Ascending aorta (tissue), 2 donors: ENCODE data around the gene FLT3LG. TPM values are rescaled to one million over a fixed set of nuclear protein-coding genes. Genes with fewer than 3 reads are reported as not detected.
A peak's percentile ranks its signal among the peaks of the same experiment; 100 is the strongest.

Source experiments
- DNase-seq, 2 donors: peaks; one replicate each; pipeline ENCODE4 v3.0.0-alpha.2; 2019; ENCODE audit warnings: low spot score in 2 of 2
- H3K27ac ChIP-seq, 2 donors: fragments of 200-600 bp; sonication (generic); one replicate each; pipeline ENCODE4 v1.5.1; 2016 to 2017; ENCODE audit warnings: mild to moderate bottlenecking in 1 of 2
- H3K27me3 ChIP-seq: fragments of 200-600 bp; sonication (generic); one replicate; pipeline ENCODE4 v1.5.1; 2017
- H3K36me3 ChIP-seq, 2 donors: fragments of 200-600 bp; sonication (generic); one replicate each; pipeline ENCODE4 v1.5.1; 2016
- H3K4me1 ChIP-seq, 2 donors: fragments of 200-600 bp; sonication (generic); one replicate each; pipeline ENCODE4 v1.5.1; 2016 to 2017; ENCODE audit warnings: mild to moderate bottlenecking in 1 of 2
- H3K4me3 ChIP-seq, 2 donors: fragments of 200-600 bp; sonication (generic); one replicate each; pipeline ENCODE4 v1.5.1; 2016 to 2017; ENCODE audit warnings: mild to moderate bottlenecking in 1 of 2
- H3K9me3 ChIP-seq, 2 donors: fragments of 200-600 bp; sonication (generic); one replicate each; pipeline ENCODE4 v1.5.1; 2016
- CTCF ChIP-seq, 3 experiments: fragments of 200-600 bp in 2 of 3; fragments of 450-650 bp in 1 of 3; sonication (generic) in 2 of 3; IDR thresholded peaks; one replicate each; pipeline ENCODE4 v1.5.1; 2016 to 2019; ENCODE audit warnings: antibody characterized with exemption in 3 of 3, mild to moderate bottlenecking in 1 of 3, moderate library complexity in 1 of 3
- intact Hi-C: fragments of 100-400 bp; cut with DNase I; formaldehyde crosslinking; loops from one replicate; pipeline ENCODE4 v1.15.1; 2023
- total RNA-seq: library from RNA; depleted of rRNA; stranded (reverse); fragments of >200 nt; gene quantifications from one replicate; pipeline ENCODE4 v1.1.0, GENCODE V29; 2016

Gene FLT3LG
- total RNA-seq, 1 donor from 2014 or later, result 37.3 TPM

GRCh38 chr19:49453013-49453756, 20.8 kb upstream of the FLT3LG start, which contains the start of gene ALDH16A1:
ALDH16A1 (plus strand) TSS chr19:49453225; CDS start chr19:49453332, 107 bp downstream.
- H3K4me1 ChIP-seq, result peaks cover 0 to 10% of the 10 kb centered on the region in 2 donors
- H3K4me3 ChIP-seq, result peak within 1 kb of the TSS; percentile 73 to 81
- peaks cover 7 to 8% of the 10 kb centered on the region in 2 donors for H3K36me3 ChIP-seq
- no peak for TF ChIP-seq CTCF (IDR thresholded peaks at IDR 0.05)
- DNase-seq, result peak; percentile 89 to 99
- intact Hi-C loops, result loop anchor here (1.0 to 5.0 kb wide), 4 partner anchors 21 to 224 kb away; partner anchors contain the start of genes FLT3LG, PRMT1, RPL13A and RPS11
- no peaks in the 10 kb centered on the region for H3K27me3 ChIP-seq
- no peaks in the 10 kb centered on the region for H3K9me3 ChIP-seq
- H3K27ac ChIP-seq, result peak within 1 kb of the TSS; percentile 88 to 95

- peaks cover 0 to 10% of the 10 kb centered on the region in 2 donors for H3K4me1 ChIP-seq
- intact Hi-C loops, result loop anchor here (1.0 to 5.0 kb wide), 4 partner anchors 21 to 224 kb away; partner anchors contain the start of genes FLT3LG, PRMT1, RPL13A and RPS11
- H3K4me3 ChIP-seq, result peak overlapping the region; percentile 43 to 81
- no peaks in the 10 kb centered on the region for H3K9me3 ChIP-seq
- peaks cover 6 to 7% of the 10 kb centered on the region in 2 donors for H3K36me3 ChIP-seq
- no peaks in the 10 kb centered on the region for H3K27me3 ChIP-seq
- peak overlapping the region; percentile 88 to 95 for H3K27ac ChIP-seq
- no peak for TF ChIP-seq CTCF (IDR thresholded peaks at IDR 0.05)
- no peak for DNase-seq
Measured at GRCh38 chr19:49453757-49454240, 20.2 kb upstream of the FLT3LG start.

GRCh38 chr19:49455773-49456172, 18.2 kb upstream of the FLT3LG start:
- Histone ChIP-seq H3K9me3 (no peaks in the 10 kb centered on the region), H3K27ac (no peak overlapping the region), H3K4me3 (no peak overlapping the region), H3K4me1 (peaks cover 0 to 5% of the 10 kb centered on the region in 2 donors), H3K27me3 (no peaks in the 10 kb centered on the region), H3K36me3 (peaks cover 5 to 6% of the 10 kb centered on the region in 2 donors)
- no peak for DNase-seq
- intact Hi-C loops, result no loop called here
- no peak for TF ChIP-seq CTCF (IDR thresholded peaks at IDR 0.05)

GRCh38 chr19:49456326-49456725, 17.7 kb upstream of the FLT3LG start:
- Histone ChIP-seq H3K4me1 (peaks cover 0 to 3% of the 10 kb centered on the region in 2 donors), H3K9me3 (no peaks in the 10 kb centered on the region), H3K4me3 (no peak overlapping the region), H3K27me3 (no peaks in the 10 kb centered on the region), H3K36me3 (peaks cover 5 to 6% of the 10 kb centered on the region in 2 donors), H3K27ac (no peak overlapping the region)
- intact Hi-C loops, result no loop called here
- DNase-seq, result no peak
- no peak for TF ChIP-seq CTCF (IDR thresholded peaks at IDR 0.05)

GRCh38 chr19:49458567-49458903, 15.5 kb upstream of the FLT3LG start:
- Histone ChIP-seq H3K36me3 (peaks cover 6 to 9% of the 10 kb centered on the region in 2 donors), H3K27me3 (no peaks in the 10 kb centered on the region), H3K9me3 (no peaks in the 10 kb centered on the region), H3K4me1 (peaks cover 0 to 3% of the 10 kb centered on the region in 2 donors), H3K4me3 (no peak overlapping the region), H3K27ac (no peak overlapping the region)
- no peak for DNase-seq
- TF ChIP-seq CTCF (IDR thresholded peaks at IDR 0.05), result no peak
- intact Hi-C loops, result no loop called here
